ENCODE measurements around the gene VEZT. TPM values are rescaled to one million over a fixed set of nuclear protein-coding genes. Genes with fewer than 3 reads are reported as not detected.

VEZT gene
- total RNA-seq, 4 donors from 2014 or later = 76.5 to 121 (median 95.2) TPM

- Histone ChIP-seq H3K4me1 (peaks cover 0 to 5% (median 0%) of the 10 kb centered on the region in 4 donors), H3K27ac (no peak overlapping the region), H3K4me3 (no peak overlapping the region), H3K27me3 (no peaks in the 10 kb centered on the region), H3K36me3 (peaks cover 0 to 18% (median 0%) of the 10 kb centered on the region in 3 donors), H3K9me3 (no peaks in the 10 kb centered on the region)
- TF ChIP-seq CTCF (IDR thresholded peaks at IDR 0.05) (no peak), POLR2A (IDR thresholded peaks at IDR 0.05) (no peak)
- DNase-seq = no peak
Observed at GRCh38 chr12:95248604-95249360, 31.2 kb downstream of the VEZT start.

- H3K4me3 ChIP-seq = no peak overlapping the region
- no peaks in the 10 kb centered on the region for H3K9me3 ChIP-seq
- H3K4me1 ChIP-seq = peaks cover 0 to 5% (median 0%) of the 10 kb centered on the region in 4 donors
- H3K27ac ChIP-seq = no peak overlapping the region
- no peaks in the 10 kb centered on the region for H3K27me3 ChIP-seq
- peaks cover 0 to 57% (median 0%) of the 10 kb centered on the region in 3 donors for H3K36me3 ChIP-seq
- TF ChIP-seq CTCF (IDR thresholded peaks at IDR 0.05) (no peak), POLR2A (IDR thresholded peaks at IDR 0.05) (no peak)
- no peak for DNase-seq
Observed at GRCh38 chr12:95253386-95253785, 35.8 kb downstream of the VEZT start.

- H3K27ac ChIP-seq = no peak overlapping the region
- H3K27me3 ChIP-seq = no peaks in the 10 kb centered on the region
- no peak for TF ChIP-seq POLR2A (IDR thresholded peaks at IDR 0.05)
- TF ChIP-seq CTCF (IDR thresholded peaks at IDR 0.05) = no peak
- DNase-seq = no peak
- H3K4me3 ChIP-seq = no peak overlapping the region
- H3K9me3 ChIP-seq = no peaks in the 10 kb centered on the region
- peaks cover 0 to 63% (median 0%) of the 10 kb centered on the region in 3 donors for H3K36me3 ChIP-seq
- no peaks in the 10 kb centered on the region for H3K4me1 ChIP-seq
Observed at GRCh38 chr12:95257541-95257940, 39.9 kb downstream of the VEZT start.

- Histone ChIP-seq H3K27ac (no peak overlapping the region), H3K4me3 (no peak overlapping the region), H3K9me3 (no peaks in the 10 kb centered on the region), H3K4me1 (no peaks in the 10 kb centered on the region), H3K36me3 (peaks cover 0 to 63% (median 0%) of the 10 kb centered on the region in 3 donors), H3K27me3 (no peaks in the 10 kb centered on the region)
- no peak for TF ChIP-seq CTCF (IDR thresholded peaks at IDR 0.05)
- TF ChIP-seq POLR2A (IDR thresholded peaks at IDR 0.05) = no peak
- no peak for DNase-seq
Observed at GRCh38 chr12:95258151-95258550, 40.5 kb downstream of the VEZT start.

- no peak for TF ChIP-seq POLR2A (IDR thresholded peaks at IDR 0.05)
- TF ChIP-seq CTCF (IDR thresholded peaks at IDR 0.05) = no peak
- Histone ChIP-seq H3K27ac (no peak overlapping the region), H3K4me3 (no peak overlapping the region), H3K9me3 (no peaks in the 10 kb centered on the region), H3K4me1 (no peaks in the 10 kb centered on the region), H3K27me3 (no peaks in the 10 kb centered on the region), H3K36me3 (peaks cover 0 to 63% (median 0%) of the 10 kb centered on the region in 3 donors)
- DNase-seq = no peak
Observed at GRCh38 chr12:95258803-95259202, 41.2 kb downstream of the VEZT start.
